PC-3 (cell line): Measurements from ENCODE around the gene ATF2.

Experiments used
- EZH2 ChIP-seq: fragments of 300-600 bp; sonication (generic); IDR thresholded peaks from one replicate; pipeline ENCODE4 v1.6.1; 2017; ENCODE audit warnings: antibody characterized with exemption, mild to moderate bottlenecking, low read length; ENCODE audit not compliant: unreplicated experiment
- TF ChIP-seq, protein P1 (sequence below): fragments of 300-600 bp; sonication (generic); conservative IDR thresholded peaks from 2 replicates; pipeline ENCODE4 v1.5.1; 2017; ENCODE audit warnings: antibody characterized with exemption, low read depth, mild to moderate bottlenecking, low read length

DNA sequence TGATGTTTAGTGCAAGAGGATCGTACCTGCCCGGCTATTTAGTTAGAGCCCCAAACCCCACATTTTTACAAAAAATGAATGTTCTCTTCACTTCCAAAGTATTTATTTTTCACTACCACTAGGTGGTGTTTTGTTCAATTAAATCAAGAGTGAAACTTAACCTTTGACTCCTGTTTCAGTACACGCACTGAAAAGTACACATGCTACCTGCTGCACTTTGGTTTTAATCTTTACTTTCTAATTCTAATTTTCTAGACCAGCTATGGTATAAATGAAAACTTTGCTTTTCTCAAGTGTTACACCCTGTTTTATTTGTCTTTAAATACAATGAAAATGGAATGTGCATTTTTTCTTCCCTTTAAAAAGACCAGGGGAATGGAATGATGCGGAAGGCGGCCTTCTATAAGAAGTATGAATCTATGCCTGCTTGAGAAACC lies 131.4 kb downstream of the ATF2 start:
- TF ChIP-seq EZH2: no peak
- TF ChIP-seq, protein P1, sequence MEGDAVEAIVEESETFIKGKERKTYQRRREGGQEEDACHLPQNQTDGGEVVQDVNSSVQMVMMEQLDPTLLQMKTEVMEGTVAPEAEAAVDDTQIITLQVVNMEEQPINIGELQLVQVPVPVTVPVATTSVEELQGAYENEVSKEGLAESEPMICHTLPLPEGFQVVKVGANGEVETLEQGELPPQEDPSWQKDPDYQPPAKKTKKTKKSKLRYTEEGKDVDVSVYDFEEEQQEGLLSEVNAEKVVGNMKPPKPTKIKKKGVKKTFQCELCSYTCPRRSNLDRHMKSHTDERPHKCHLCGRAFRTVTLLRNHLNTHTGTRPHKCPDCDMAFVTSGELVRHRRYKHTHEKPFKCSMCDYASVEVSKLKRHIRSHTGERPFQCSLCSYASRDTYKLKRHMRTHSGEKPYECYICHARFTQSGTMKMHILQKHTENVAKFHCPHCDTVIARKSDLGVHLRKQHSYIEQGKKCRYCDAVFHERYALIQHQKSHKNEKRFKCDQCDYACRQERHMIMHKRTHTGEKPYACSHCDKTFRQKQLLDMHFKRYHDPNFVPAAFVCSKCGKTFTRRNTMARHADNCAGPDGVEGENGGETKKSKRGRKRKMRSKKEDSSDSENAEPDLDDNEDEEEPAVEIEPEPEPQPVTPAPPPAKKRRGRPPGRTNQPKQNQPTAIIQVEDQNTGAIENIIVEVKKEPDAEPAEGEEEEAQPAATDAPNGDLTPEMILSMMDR: peak; percentile 69
